Adrenal gland (tissue), 5 donors: Measurements from ENCODE around the gene GUCA2A.

Source experiments
- POLR2A ChIP-seq, 2 donors: fragments of 450-650 bp; IDR thresholded peaks; one replicate each; pipeline ENCODE4 v1.6.1; 2017; ENCODE audit warnings: antibody characterized with exemption in 2 of 2, mild to moderate bottlenecking in 2 of 2, moderate library complexity in 1 of 2
- TF ChIP-seq, protein P1 (sequence below), 6 experiments: fragments of 450-650 bp in 4 of 6; fragments of 200-600 bp in 2 of 6; sonication (generic) in 1 of 6; IDR thresholded peaks; 1 replicate in 5 of 6; 2 replicates in 1 of 6; pipeline versions ENCODE4 v1.5.1 to v1.8.0; 2016 to 2021; ENCODE audit warnings: antibody characterized with exemption in 6 of 6, mild to moderate bottlenecking in 2 of 6, moderate library complexity in 1 of 6
- donor health status: DM: no; HTN: no; CAD: no.

DNA sequence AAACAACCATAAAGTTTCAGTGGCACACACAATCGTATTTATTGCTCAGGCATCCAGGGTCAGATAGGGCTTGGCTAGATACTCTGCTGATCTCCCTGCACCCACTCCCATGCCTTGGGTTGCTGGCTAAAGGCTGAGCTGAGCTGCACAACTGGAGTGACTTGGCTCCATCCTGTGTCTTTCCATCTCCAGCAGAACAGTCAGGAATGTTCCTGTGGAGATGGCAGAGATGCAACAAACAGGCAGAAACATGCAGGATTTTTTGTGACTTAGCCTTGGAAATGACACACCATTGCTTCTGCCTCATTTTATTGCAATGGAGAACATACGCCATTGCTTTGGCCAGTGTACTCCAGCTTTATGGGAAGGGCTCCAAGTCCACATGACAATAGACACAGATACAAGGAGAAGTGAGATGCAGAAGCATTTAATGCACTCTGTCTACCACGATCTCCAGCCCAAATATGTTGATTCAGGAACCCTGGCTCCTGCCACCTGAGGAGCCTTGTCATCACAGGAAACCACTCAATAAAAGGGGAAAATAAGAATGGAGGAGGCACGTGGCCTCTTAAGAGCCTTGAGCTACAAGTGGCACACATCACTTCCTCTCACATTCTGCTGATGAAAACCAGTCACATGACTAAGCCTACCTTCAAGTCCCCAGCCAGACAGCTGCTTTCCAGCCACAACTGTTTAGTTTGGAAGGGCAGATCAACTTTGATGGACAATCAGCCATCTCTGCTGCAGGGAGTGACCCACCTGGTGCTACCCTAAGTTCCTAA is 21.5 kb downstream of the GUCA2A start:
- TF ChIP-seq POLR2A (IDR thresholded peaks at IDR 0.05): no peak
- TF ChIP-seq, protein P1, sequence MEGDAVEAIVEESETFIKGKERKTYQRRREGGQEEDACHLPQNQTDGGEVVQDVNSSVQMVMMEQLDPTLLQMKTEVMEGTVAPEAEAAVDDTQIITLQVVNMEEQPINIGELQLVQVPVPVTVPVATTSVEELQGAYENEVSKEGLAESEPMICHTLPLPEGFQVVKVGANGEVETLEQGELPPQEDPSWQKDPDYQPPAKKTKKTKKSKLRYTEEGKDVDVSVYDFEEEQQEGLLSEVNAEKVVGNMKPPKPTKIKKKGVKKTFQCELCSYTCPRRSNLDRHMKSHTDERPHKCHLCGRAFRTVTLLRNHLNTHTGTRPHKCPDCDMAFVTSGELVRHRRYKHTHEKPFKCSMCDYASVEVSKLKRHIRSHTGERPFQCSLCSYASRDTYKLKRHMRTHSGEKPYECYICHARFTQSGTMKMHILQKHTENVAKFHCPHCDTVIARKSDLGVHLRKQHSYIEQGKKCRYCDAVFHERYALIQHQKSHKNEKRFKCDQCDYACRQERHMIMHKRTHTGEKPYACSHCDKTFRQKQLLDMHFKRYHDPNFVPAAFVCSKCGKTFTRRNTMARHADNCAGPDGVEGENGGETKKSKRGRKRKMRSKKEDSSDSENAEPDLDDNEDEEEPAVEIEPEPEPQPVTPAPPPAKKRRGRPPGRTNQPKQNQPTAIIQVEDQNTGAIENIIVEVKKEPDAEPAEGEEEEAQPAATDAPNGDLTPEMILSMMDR (IDR thresholded peaks at IDR 0.05): no peak
